DND-41 (cell line): Measurements from ENCODE around the gene C14orf119.

Source experiments
- ATAC-seq: fragments of 200-7000 bp; cut with Tn5 transposase; 3 replicates; pipeline ENCODE4 v1.9.1; 2021; ENCODE audit warnings: low read depth; ENCODE audit not compliant: insufficient read depth
- DNase-seq: peaks from one replicate; pipeline ENCODE4 v3.0.0-alpha.2; 2020
- H2AFZ ChIP-seq: 2 replicates; pipeline ENCODE4 v1.6.0; 2012; ENCODE audit warnings: low read depth, low read length
- H3K27ac ChIP-seq: 2 replicates; pipeline ENCODE4 v1.5.1; 2012; ENCODE audit warnings: low read length, inconsistent platforms
- H3K27me3 ChIP-seq: fragments of 200-600 bp; sonication (generic); 2 replicates; pipeline ENCODE4 v1.6.0; 2012; ENCODE audit warnings: low read length, mild to moderate bottlenecking, inconsistent platforms; ENCODE audit not compliant: insufficient read depth, poor library complexity
- H3K36me3 ChIP-seq: 2 replicates; pipeline ENCODE4 v1.5.1; 2012; ENCODE audit warnings: low read length, inconsistent platforms; ENCODE audit not compliant: insufficient read depth
- H3K4me1 ChIP-seq: 2 replicates; pipeline ENCODE4 v1.5.1; 2012; ENCODE audit warnings: mild to moderate bottlenecking, low read length; ENCODE audit not compliant: insufficient read depth
- H3K4me2 ChIP-seq: 2 replicates; pipeline ENCODE4 v1.6.0; 2012; ENCODE audit warnings: mild to moderate bottlenecking, moderate library complexity, low read length, inconsistent platforms; ENCODE audit not compliant: insufficient read depth
- H3K4me3 ChIP-seq, 2 experiments: fragments of 200-600 bp in 1 of 2; shearing (Covaris generic) in 1 of 2; 2 replicates each; pipeline ENCODE4 v1.5.1; 2012 to 2016; ENCODE audit warnings: inconsistent platforms in 2 of 2, low read length in 2 of 2, mild to moderate bottlenecking in 2 of 2, low read depth in 1 of 2, moderate library complexity in 1 of 2
- H3K79me2 ChIP-seq: 2 replicates; pipeline ENCODE4 v1.6.0; 2012; ENCODE audit warnings: low read length, inconsistent platforms; ENCODE audit not compliant: insufficient read depth
- H3K9ac ChIP-seq: 2 replicates; pipeline ENCODE4 v1.6.0; 2012; ENCODE audit warnings: low read depth, mild to moderate bottlenecking, inconsistent platforms, low read length, moderate library complexity
- H3K9me3 ChIP-seq: 2 replicates; pipeline ENCODE4 v1.5.1; 2012; ENCODE audit warnings: low read length, moderate library complexity, mild to moderate bottlenecking, inconsistent platforms; ENCODE audit not compliant: insufficient read depth, severe bottlenecking
- H4K20me1 ChIP-seq: 2 replicates; pipeline ENCODE4 v1.6.0; 2012; ENCODE audit warnings: low read length; ENCODE audit not compliant: insufficient read depth
- CTCF ChIP-seq: IDR thresholded peaks from 2 replicates; pipeline ENCODE4 v1.5.1; 2012; ENCODE audit warnings: borderline replicate concordance, low read length, moderate library complexity, mild to moderate bottlenecking; ENCODE audit not compliant: poor library complexity, severe bottlenecking; ENCODE audit errors: extremely low read depth
- EZH2 ChIP-seq: IDR thresholded peaks from 3 replicates; pipeline ENCODE4 v1.6.1; 2012; ENCODE audit warnings: borderline replicate concordance, low read depth, mild to moderate bottlenecking, moderate library complexity, low read length, inconsistent platforms; ENCODE audit not compliant: severe bottlenecking

Gene C14orf119

GRCh38 chr14:23068789-23069412 is 26.4 kb upstream of the C14orf119 start:
- no peaks in the 10 kb centered on the region for H3K27me3 ChIP-seq
- ATAC-seq (peak; percentile 75), DNase-seq (peak; percentile 82)
- H3K27ac ChIP-seq: peak overlapping the region; percentile 45; the same call in 1 of the 2 replicates
- H3K9ac ChIP-seq: no peak overlapping the region
- TF ChIP-seq EZH2: no peak
- peak; percentile 99 for TF ChIP-seq CTCF
- H3K4me3 ChIP-seq: peak overlapping the region in 1 of 2 experiments; percentile 28; a peak in 1 of 4 replicates
- peaks cover 71% of the 10 kb centered on the region for H3K36me3 ChIP-seq
- H4K20me1 ChIP-seq: peaks cover 42% of the 10 kb centered on the region
- H3K79me2 ChIP-seq: peaks cover 57% of the 10 kb centered on the region
- peaks cover 40% of the 10 kb centered on the region for H3K4me1 ChIP-seq
- peak overlapping the region; percentile 92 for H3K4me2 ChIP-seq
- no peaks in the 10 kb centered on the region for H3K9me3 ChIP-seq
- no peak overlapping the region for H2AFZ ChIP-seq

- H4K20me1 ChIP-seq: peaks cover 39% of the 10 kb centered on the region
- H3K4me3 ChIP-seq: no peak overlapping the region
- no peak for ATAC-seq
- H3K27ac ChIP-seq: 0 out of 2 replicates have a peak overlapping the region, but pooled peaks have one; percentile 11
- H3K4me1 ChIP-seq: peaks cover 40% of the 10 kb centered on the region
- H3K27me3 ChIP-seq: no peaks in the 10 kb centered on the region
- TF ChIP-seq CTCF: no peak
- TF ChIP-seq EZH2: no peak
- no peak for DNase-seq
- H2AFZ ChIP-seq: no peak overlapping the region
- H3K4me2 ChIP-seq: peak overlapping the region; percentile 92; the same call in 1 of the 2 replicates
- no peaks in the 10 kb centered on the region for H3K9me3 ChIP-seq
- no peak overlapping the region for H3K9ac ChIP-seq
- H3K36me3 ChIP-seq: peaks cover 67% of the 10 kb centered on the region
- H3K79me2 ChIP-seq: peaks cover 57% of the 10 kb centered on the region
Measured at GRCh38 chr14:23069413-23069806, 25.9 kb upstream of the C14orf119 start.

- H2AFZ ChIP-seq: no peak overlapping the region
- peak overlapping the region; percentile 78 for H3K27ac ChIP-seq
- DNase-seq (no peak), ATAC-seq (no peak)
- H3K4me3 ChIP-seq: peak overlapping the region; percentile 73 to 75
- H3K27me3 ChIP-seq: no peaks in the 10 kb centered on the region
- peaks cover 40% of the 10 kb centered on the region for H3K4me1 ChIP-seq
- H3K4me2 ChIP-seq: peak overlapping the region; percentile 92
- H4K20me1 ChIP-seq: peaks cover 38% of the 10 kb centered on the region
- peaks cover 66% of the 10 kb centered on the region for H3K36me3 ChIP-seq
- H3K9me3 ChIP-seq: no peaks in the 10 kb centered on the region
- peak overlapping the region; percentile 70 for H3K9ac ChIP-seq
- TF ChIP-seq CTCF (no peak), EZH2 (no peak)
- H3K79me2 ChIP-seq: peaks cover 57% of the 10 kb centered on the region
Measured at GRCh38 chr14:23070262-23071129, 24.8 kb upstream of the C14orf119 start.
